T-helper 2 cell treated with Interferon-gamma antibody and Interleukin-4, amounts not matched to agents 100 ng/mL and 5 ng/mL, for 36 hours (primary cell): ENCODE data around the gene ARFGAP1. TPM values are rescaled to one million over a fixed set of nuclear protein-coding genes. Genes with fewer than 3 reads are reported as not detected.

Experiments
- intact Hi-C: fragments of 100-400 bp; cut with micrococcal nuclease; formaldehyde crosslinking; loops from one replicate; pipeline ENCODE4 v1.15.1; 2023
- total RNA-seq: library from RNA; stranded (reverse); gene quantifications from 2 replicates; pipeline ENCODE4 v1.2.3, GENCODE V29; 2022

Gene ARFGAP1
- total RNA-seq, 1 donor from 2014 or later = 84.9 TPM

GRCh38 chr20:63306673-63307537, 34.3 kb downstream of the ARFGAP1 start:
- intact Hi-C loops = no loop called here

GRCh38 chr20:63307538-63308217, 35.1 kb downstream of the ARFGAP1 start:
- intact Hi-C loops = no loop called here

- intact Hi-C loops = no loop called here
Measured at GRCh38 chr20:63308218-63308911, 35.8 kb downstream of the ARFGAP1 start.

- intact Hi-C loops = no loop called here
Measured at GRCh38 chr20:63309261-63310071, 36.9 kb downstream of the ARFGAP1 start.

- intact Hi-C loops = no loop called here
Measured at GRCh38 chr20:63310265-63310991, 37.8 kb downstream of the ARFGAP1 start.

GRCh38 chr20:63311186-63311832, 38.7 kb downstream of the ARFGAP1 start:
- intact Hi-C loops = no loop called here

- intact Hi-C loops = no loop called here
Measured at GRCh38 chr20:63311833-63312243, 39.2 kb downstream of the ARFGAP1 start.

GRCh38 chr20:63312273-63312672, 39.7 kb downstream of the ARFGAP1 start:
- intact Hi-C loops = no loop called here

GRCh38 chr20:63312690-63313348, 40.2 kb downstream of the ARFGAP1 start:
- intact Hi-C loops = no loop called here

- intact Hi-C loops = no loop called here
Measured at GRCh38 chr20:63313349-63314014, 40.9 kb downstream of the ARFGAP1 start.

GRCh38 chr20:63314015-63314471, 41.4 kb downstream of the ARFGAP1 start:
- intact Hi-C loops = no loop called here

GRCh38 chr20:63314566-63315239, 42.1 kb downstream of the ARFGAP1 start:
- intact Hi-C loops = no loop called here

- intact Hi-C loops = no loop called here
Measured at GRCh38 chr20:63315240-63315689, 42.7 kb downstream of the ARFGAP1 start.

GRCh38 chr20:63315731-63316491, 43.3 kb downstream of the ARFGAP1 start:
- intact Hi-C loops = no loop called here

GRCh38 chr20:63316502-63316921, 43.9 kb downstream of the ARFGAP1 start:
- intact Hi-C loops = no loop called here

- intact Hi-C loops = no loop called here
Measured at GRCh38 chr20:63317061-63317460, 44.4 kb downstream of the ARFGAP1 start.

- intact Hi-C loops = no loop called here
Measured at GRCh38 chr20:63317601-63318291, 45.1 kb downstream of the ARFGAP1 start.
